AG04450 (cell line): Measurements from ENCODE around the gene TMEM35B. TPM values are rescaled to one million over a fixed set of nuclear protein-coding genes. Genes with fewer than 3 reads are reported as not detected.
A peak's percentile ranks its signal among the peaks of the same experiment; 100 is the strongest.

Experiments
- CTCF ChIA-PET: fragments of 300-600, 350-600 bp; formaldehyde crosslinking; extraction: SDS; loops from one replicate; lab custom pipeline; 2022; ENCODE audit warnings: antibody characterized with exemption, inconsistent platforms; lab: Charles Lee
- POLR2A ChIA-PET: fragments of 350-600 bp; formaldehyde crosslinking; extraction: SDS; loops from one replicate; lab custom pipeline; 2021; ENCODE audit warnings: antibody characterized with exemption, inconsistent platforms; lab: Yijun Ruan, JAX
- DNase-seq: peaks from one replicate; pipeline ENCODE4 v3.0.0-alpha.2; 2011; ENCODE audit warnings: low read depth, low spot score
- H3K27ac ChIP-seq: one replicate; pipeline ENCODE4 v1.5.1; 2012; ENCODE audit warnings: low read depth, low read length, control low read depth
- H3K27me3 ChIP-seq: one replicate; pipeline ENCODE4 v1.6.0; 2012; ENCODE audit warnings: low read length; ENCODE audit not compliant: control insufficient read depth, insufficient read depth
- H3K4me3 ChIP-seq: 2 replicates; pipeline ENCODE4 v1.5.1; 2011; ENCODE audit warnings: mild to moderate bottlenecking, low read depth, low read length, control low read depth
- H3K9me3 ChIP-seq: 2 replicates; pipeline ENCODE4 v1.5.1; 2012; ENCODE audit warnings: low read length; ENCODE audit not compliant: control insufficient read depth, insufficient read depth
- CTCF ChIP-seq: IDR thresholded peaks from 2 replicates; pipeline ENCODE4 v1.5.1; 2011; ENCODE audit warnings: low read depth, low read length, control low read depth, inconsistent platforms
- polyA plus RNA-seq: library from polyadenylated mRNA; depleted of rRNA; stranded (reverse); fragments of >200 nt; gene quantifications from 2 replicates; pipeline ENCODE4 v1.2.3, GENCODE V29; 2011

The TMEM35B gene
- polyA plus RNA-seq, 1 experiment: 37.8 TPM

GRCh38 chr1:34984435-34984792, 733 bp downstream of the TMEM35B start:
- H3K4me3 ChIP-seq: peak overlapping the region; percentile 84
- H3K27me3 ChIP-seq: no peaks in the 10 kb centered on the region
- POLR2A ChIA-PET: interaction anchor here (0.6 to 1.5 kb wide), 5 partner anchors 9 to 206 kb away, joined by 3 to 16 read pairs (median 4); partner anchors contain the start of genes SMIM12 and ZMYM1
- no peaks in the 10 kb centered on the region; the same call in 1 of the 2 replicates for H3K9me3 ChIP-seq
- H3K27ac ChIP-seq: peak overlapping the region; percentile 71
- CTCF ChIA-PET: interaction anchor here (0.6 to 5.2 kb wide), 8 partner anchors 33 to 292 kb away, joined by 3 to 23 read pairs (median 4); partner anchors contain the start of gene SMIM12
- no peak for TF ChIP-seq CTCF
- DNase-seq: no peak

GRCh38 chr1:34983700-34984355, 1.3 kb downstream of the TMEM35B start:
- DNase-seq: no peak
- Histone ChIP-seq H3K9me3 (no peaks in the 10 kb centered on the region; the same call in 1 of the 2 replicates), H3K27ac (peak overlapping the region; percentile 71), H3K4me3 (peak overlapping the region; percentile 84), H3K27me3 (no peaks in the 10 kb centered on the region)
- no peak for TF ChIP-seq CTCF
- CTCF ChIA-PET: interaction anchor here (1.3 to 5.2 kb wide), 3 partner anchors 34 to 131 kb away, joined by 3 to 23 read pairs (median 18); partner anchors contain the start of gene SMIM12
- POLR2A ChIA-PET: interaction anchor here (0.6 to 1.1 kb wide), 2 partner anchors 8 to 90 kb away, joined by 5 to 16 read pairs; no protein-coding TSS in a partner anchor

- DNase-seq: no peak
- H3K9me3 ChIP-seq: no peaks in the 10 kb centered on the region; the same call in 1 of the 2 replicates
- POLR2A ChIA-PET: no interaction called here
- no peak for TF ChIP-seq CTCF
- CTCF ChIA-PET: interaction anchor here (5.2 kb wide), 1 partner anchor 130 kb away, joined by 23 read pairs; no protein-coding TSS in a partner anchor
- no peaks in the 10 kb centered on the region for H3K27me3 ChIP-seq
- H3K27ac ChIP-seq: no peak overlapping the region
- H3K4me3 ChIP-seq: no peak overlapping the region
Observed at GRCh38 chr1:34982820-34983376, 2.2 kb downstream of the TMEM35B start.

GRCh38 chr1:34980715-34981114, 4.4 kb downstream of the TMEM35B start:
- no peak for DNase-seq

More at GRCh38 chr1:34980715-34981114, 4.4 kb downstream of the TMEM35B start:
- CTCF ChIA-PET: no interaction called here
- no peak overlapping the region for H3K4me3 ChIP-seq
- POLR2A ChIA-PET: no interaction called here
- no peak for TF ChIP-seq CTCF
- no peaks in the 10 kb centered on the region for H3K27me3 ChIP-seq
- no peak overlapping the region for H3K27ac ChIP-seq
- no peaks in the 10 kb centered on the region; the same call in 1 of the 2 replicates for H3K9me3 ChIP-seq
